AG09309 (cell line): ENCODE results near the gene KIF12.

ENCODE experiments used
- DNase-seq: peaks from one replicate; pipeline ENCODE4 v3.0.0-alpha.2; 2010; ENCODE audit warnings: low read depth
- H3K4me3 ChIP-seq: 2 replicates; pipeline ENCODE4 v1.5.1; 2011; ENCODE audit warnings: mild to moderate bottlenecking, low read depth, low read length, moderate library complexity; ENCODE audit not compliant: control insufficient read depth
- TF ChIP-seq, protein P1 (sequence below): IDR thresholded peaks from 2 replicates; pipeline ENCODE4 v1.5.1; 2011; ENCODE audit warnings: mild to moderate bottlenecking, low read depth, low read length, inconsistent platforms; ENCODE audit not compliant: insufficient read depth, control insufficient read depth; ENCODE audit errors: missing control alignments

KIF12 gene

DNA sequence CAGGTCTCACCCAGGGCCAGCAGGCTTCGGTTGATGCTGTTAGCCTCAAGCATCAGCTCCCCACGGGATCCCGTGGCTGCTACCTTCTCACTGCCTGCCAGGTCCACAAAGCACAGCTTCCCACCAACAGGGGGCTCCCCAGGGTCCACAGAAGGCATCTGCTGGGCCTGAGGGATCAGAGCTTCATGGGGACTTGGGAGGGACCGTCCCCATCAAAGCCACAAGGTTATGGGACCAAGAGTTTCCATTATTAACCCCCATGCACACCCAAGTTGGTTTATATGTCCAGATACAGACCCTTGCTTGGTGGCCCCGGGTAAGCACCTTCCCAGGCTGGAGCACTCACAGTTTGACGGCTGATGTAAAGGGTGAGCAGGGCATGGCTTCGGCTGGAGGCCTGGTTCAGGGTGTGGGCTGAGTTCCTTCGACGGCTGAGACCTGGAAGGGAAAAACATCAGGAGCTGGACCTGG lies 3.0 kb downstream of the KIF12 start:
- H3K4me3 ChIP-seq, result no peak overlapping the region
- TF ChIP-seq, protein P1, sequence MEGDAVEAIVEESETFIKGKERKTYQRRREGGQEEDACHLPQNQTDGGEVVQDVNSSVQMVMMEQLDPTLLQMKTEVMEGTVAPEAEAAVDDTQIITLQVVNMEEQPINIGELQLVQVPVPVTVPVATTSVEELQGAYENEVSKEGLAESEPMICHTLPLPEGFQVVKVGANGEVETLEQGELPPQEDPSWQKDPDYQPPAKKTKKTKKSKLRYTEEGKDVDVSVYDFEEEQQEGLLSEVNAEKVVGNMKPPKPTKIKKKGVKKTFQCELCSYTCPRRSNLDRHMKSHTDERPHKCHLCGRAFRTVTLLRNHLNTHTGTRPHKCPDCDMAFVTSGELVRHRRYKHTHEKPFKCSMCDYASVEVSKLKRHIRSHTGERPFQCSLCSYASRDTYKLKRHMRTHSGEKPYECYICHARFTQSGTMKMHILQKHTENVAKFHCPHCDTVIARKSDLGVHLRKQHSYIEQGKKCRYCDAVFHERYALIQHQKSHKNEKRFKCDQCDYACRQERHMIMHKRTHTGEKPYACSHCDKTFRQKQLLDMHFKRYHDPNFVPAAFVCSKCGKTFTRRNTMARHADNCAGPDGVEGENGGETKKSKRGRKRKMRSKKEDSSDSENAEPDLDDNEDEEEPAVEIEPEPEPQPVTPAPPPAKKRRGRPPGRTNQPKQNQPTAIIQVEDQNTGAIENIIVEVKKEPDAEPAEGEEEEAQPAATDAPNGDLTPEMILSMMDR, result no peak
- DNase-seq, result no peak

DNA sequence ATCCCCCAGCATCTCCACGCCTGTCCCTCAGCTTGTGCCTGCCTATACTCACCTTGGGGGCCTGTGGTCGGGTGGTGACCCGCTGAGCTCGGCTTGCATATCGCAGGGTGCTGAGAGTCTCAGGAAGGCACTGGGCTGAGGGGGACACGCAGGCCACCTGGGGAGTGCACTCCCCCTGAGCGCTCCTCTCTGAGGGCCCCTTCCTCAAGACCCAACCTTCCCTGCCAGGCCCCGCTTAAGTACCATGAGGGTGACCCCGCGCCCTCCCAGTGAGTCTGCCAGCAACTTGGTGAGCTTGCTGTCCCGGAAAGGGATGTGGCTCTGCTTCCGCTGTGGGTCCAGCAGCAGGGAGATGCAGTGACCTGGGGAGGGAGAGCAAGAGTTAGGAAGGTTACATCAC lies 4.1 kb downstream of the KIF12 start:
- no peak for DNase-seq
- TF ChIP-seq, protein P1, result no peak
- no peak overlapping the region for H3K4me3 ChIP-seq

DNA sequence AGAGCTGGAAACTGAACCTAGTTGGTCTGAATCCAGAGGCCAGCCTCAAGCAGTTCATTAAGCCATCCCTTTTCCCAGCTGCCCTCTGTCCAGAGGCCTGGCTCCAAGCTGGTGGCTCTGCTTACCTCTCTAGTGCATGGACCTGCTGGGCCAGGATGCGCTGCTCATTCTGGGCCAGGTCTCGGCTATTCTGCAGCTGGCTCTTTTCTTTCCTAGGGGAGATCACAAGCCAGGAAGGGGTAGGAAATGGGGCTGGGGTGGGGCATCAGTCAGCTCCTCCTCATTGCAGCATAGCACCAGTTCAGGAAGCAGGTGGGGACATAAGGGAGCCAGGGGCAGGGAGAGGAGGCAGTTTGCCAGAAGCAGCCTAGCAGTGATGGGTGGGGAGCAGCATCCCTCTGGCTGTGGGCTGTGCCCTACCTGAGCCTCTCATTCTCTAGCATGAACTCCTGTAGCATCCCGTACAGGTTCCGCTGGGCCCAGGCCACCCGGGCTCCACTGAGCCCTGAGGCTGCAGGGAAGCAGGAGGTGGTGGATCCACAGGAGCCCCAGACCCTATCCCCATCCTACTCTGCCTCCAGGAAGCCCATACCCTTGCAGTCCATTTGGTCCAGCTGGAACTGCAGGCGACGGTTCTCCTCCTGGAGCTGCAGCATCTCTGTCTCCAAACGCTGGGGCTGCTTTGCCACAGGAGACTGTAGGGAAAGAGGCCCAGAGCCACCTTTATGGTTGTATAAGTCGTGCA lies 5.2 kb downstream of the KIF12 start:
- TF ChIP-seq, protein P1, result no peak
- H3K4me3 ChIP-seq, result no peak overlapping the region

DNA sequence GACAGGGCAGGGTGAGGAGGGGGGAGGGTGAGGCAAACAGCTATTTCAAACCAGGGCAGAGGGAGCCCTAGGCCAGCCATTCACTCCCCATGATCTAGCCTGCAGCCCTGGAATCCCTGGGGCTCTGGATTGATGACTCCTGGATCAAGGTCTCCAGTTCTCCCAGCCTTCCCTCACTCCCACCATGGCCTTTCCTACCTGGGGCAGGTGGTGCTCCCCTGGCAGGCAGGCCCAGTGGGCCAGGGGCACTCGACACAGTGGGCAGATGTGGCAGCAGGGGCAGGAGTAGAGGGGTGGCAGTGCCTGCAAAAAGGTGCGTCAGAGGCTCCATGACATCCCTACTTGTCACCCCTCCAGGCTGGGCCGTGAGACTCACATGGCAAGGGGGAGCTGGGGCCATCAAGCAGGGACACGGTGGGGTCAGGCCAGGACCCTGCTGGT lies 6.0 kb downstream of the KIF12 start:
- DNase-seq, result no peak
- no peak overlapping the region for H3K4me3 ChIP-seq
- TF ChIP-seq, protein P1, result no peak

More for the DNA sequence above, 5.2 kb downstream of the KIF12 start:
- DNase-seq, result no peak

DNA sequence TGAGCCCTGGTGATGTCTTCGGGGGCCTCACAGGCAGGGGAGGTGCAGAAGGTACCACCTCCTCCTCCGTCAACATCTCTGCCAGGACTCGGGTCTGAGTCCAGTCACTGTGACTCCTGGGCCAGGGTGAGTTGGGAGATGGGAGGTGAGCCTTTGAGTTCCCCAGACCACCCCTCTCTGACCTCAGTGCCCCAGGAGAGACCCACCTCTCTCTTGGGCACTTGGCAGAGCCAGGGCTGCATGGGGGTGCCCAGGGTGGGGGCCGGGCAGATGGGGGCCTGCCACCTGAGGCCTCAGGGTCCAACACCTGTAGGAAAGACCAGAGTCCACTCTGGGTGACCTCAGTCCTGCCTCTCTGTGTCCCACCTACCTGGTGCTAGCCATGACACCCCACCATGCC lies 6.8 kb downstream of the KIF12 start:
- no peak overlapping the region for H3K4me3 ChIP-seq
- no peak for DNase-seq
- TF ChIP-seq, protein P1, result no peak

DNA sequence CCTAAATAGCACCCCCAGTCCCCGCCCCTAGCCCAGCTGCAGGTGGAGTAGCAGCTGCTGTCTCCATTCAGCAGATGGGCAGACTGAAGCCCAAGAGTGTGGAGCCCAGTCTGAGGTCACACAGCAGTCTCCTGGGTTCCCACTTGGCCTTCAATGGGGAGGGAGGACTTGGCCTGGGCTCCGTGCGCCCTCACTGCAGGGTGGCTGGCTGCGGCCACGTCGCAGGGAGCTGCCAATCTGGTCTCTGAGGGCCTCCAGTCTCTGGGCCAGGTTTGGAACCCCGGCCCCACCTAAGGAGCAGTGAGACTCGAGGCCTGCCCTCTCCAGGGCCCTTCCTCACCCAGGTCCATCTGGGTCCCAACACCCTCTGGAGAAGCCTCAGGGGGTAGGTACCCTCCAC lies 7.4 kb downstream of the KIF12 start:
- no peak overlapping the region for H3K4me3 ChIP-seq
- TF ChIP-seq, protein P1, result no peak
- no peak for DNase-seq

DNA sequence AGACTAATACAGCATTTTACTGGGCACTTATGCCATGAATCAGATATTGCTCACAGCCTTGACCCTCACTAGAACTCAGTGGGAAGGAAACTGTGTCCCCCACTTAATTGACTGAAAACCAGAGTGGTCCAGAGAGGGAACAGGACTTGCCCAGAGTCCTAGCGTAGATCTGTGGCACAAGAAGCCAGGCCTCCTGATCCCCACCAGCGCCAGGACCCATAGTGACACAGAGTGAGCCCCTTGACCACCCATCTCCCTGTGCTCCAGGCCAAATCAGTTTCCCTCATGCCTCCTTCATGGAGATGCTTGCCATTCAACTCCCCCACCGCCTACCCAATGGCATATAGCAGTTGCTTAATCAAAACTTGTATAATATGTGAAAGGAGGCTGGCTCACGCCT lies 8.3 kb downstream of the KIF12 start:
- DNase-seq, result no peak
- H3K4me3 ChIP-seq, result no peak overlapping the region
- TF ChIP-seq, protein P1, result no peak
